ENCODE results near the gene ELP6. TPM values are rescaled to one million over a fixed set of nuclear protein-coding genes. Genes with fewer than 3 reads are reported as not detected.
"Not testable (repeated sequence)": the region's sequence is repeated elsewhere in the genome, so short reads cannot be mapped to it uniquely, and the experiment has no call there.

Gene ELP6
- total and polyA plus RNA-seq, 8 donors, result 7.4 to 25.6 (median 11.2) TPM

DNA sequence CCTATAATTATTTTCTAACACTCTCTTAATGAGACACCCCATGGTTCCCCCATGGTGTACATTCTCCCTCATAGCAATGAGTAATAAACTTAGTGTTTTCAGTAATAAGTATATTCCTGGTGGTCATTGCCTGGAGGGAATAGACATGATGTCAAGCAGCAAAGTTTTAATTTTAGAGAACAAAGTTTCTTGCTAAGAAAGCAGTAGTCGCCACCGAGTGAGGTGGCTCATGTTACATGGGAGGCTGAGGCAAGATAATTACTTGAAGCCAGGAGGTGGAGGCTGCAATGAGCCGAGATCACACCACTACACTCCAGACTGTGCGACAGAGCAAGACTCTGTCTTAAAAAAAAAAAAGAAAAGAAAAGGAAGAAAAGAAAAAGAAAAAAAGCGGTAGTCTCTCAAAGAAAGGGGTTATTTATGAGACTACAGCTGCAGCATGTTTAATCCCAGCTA is 2.4 kb upstream of the ELP6 start:
- no peak for FAIRE-seq
- no peak overlapping the region for H3K27ac ChIP-seq
- 56 to 58% methylated on average over 5 of the region's 5 CpGs for WGBS, 2 donors

DNA sequence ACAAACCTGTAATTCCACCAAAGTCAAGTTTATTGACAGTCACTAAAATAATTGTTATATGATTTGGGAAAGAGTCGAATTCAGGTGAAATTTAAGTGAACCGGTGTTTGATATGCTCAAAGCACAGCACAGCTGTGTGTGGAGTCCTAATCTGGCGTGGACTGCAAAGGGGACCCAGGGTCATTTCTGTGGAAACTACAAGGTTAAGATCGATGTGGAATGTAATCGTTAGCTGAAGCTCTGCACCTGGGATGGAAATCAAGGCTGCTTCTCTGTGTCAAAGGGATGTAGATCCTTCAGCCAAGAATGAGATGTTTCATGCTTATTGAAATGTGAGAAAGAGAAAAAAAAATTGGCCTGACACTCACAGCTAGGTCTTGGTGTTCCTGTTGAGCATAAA is 1.6 kb upstream of the ELP6 start:
- Histone ChIP-seq H3K27ac (peak overlapping the region in 2 of 4 donors; percentile 85 to 90), H3K4me1 (peaks cover 0 to 14% (median 6%) of the 10 kb centered on the region in 3 donors), H3K27me3 (no peaks in the 10 kb centered on the region), H3K9me3 (no peaks in the 10 kb centered on the region), H3K36me3 (no peaks in the 10 kb centered on the region), H3K4me3 (no peak overlapping the region)
- ATAC-seq, result no peak
- TF ChIP-seq, protein P1, sequence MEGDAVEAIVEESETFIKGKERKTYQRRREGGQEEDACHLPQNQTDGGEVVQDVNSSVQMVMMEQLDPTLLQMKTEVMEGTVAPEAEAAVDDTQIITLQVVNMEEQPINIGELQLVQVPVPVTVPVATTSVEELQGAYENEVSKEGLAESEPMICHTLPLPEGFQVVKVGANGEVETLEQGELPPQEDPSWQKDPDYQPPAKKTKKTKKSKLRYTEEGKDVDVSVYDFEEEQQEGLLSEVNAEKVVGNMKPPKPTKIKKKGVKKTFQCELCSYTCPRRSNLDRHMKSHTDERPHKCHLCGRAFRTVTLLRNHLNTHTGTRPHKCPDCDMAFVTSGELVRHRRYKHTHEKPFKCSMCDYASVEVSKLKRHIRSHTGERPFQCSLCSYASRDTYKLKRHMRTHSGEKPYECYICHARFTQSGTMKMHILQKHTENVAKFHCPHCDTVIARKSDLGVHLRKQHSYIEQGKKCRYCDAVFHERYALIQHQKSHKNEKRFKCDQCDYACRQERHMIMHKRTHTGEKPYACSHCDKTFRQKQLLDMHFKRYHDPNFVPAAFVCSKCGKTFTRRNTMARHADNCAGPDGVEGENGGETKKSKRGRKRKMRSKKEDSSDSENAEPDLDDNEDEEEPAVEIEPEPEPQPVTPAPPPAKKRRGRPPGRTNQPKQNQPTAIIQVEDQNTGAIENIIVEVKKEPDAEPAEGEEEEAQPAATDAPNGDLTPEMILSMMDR (IDR thresholded peaks at IDR 0.05), result no peak
- DNase-seq, result peak in 2 of 6 donors; percentile 22 to 31
- FAIRE-seq, result no peak
- WGBS, 2 donors, result 9 to 13% methylated on average over 5 of the region's 5 CpGs
- intact Hi-C loops (cut with DNase I), result no loop called here

More for the DNA sequence above, 2.4 kb upstream of the ELP6 start:
- Histone ChIP-seq H3K9me3 (no peaks in the 10 kb centered on the region), H3K27me3 (no peaks in the 10 kb centered on the region), H3K36me3 (no peaks in the 10 kb centered on the region), H3K4me1 (peaks cover 0 to 14% (median 6%) of the 10 kb centered on the region in 3 donors), H3K4me3 (no peak overlapping the region)
- TF ChIP-seq, protein P1 (IDR thresholded peaks at IDR 0.05), result no peak
- intact Hi-C loops (cut with DNase I), result no loop called here
- no peak for ATAC-seq
- DNase-seq, result no peak

DNA sequence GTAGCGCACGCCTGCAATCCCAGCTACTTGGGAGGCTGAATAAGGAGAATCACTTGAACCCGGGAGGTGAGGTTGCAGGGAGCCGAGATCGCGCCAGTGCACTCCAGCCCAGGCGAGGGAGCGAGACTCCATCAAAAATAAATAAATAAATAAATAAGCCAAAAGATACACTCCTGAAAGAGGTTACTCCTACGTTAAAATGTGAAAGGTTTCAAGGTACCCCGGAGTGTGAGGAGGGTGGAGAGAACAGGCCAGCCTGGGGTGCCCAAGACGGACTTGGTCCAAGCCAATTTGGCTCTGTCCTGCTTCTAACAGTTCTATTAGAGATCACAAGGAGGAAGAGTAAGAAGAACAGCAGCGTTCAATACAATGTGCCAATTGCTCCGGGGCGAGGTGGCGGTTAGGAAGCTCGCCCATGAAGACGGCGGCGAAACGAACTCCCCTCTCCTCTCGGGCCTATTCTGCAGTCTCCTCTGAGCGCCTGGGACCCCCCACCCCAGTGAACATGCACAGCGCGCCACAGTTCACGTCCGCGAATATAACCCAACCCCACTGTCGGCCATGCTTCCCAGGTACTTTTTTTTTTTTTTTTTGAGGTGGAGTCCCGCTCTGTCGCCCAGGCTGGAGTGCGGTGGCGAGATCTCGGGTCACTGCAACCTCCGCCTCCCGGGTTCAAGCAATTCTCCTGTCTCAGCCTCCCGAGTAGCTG is 942 bp downstream of the ELP6 start:
- Histone ChIP-seq H3K4me3 (peak overlapping the region; percentile 49 to 86 (median 60)), H3K27ac (peak overlapping the region; percentile 70 to 90 (median 86)), H3K4me1 (peaks cover 0 to 14% (median 6%) of the 10 kb centered on the region in 3 donors), H3K9me3 (no peaks in the 10 kb centered on the region), H3K27me3 (no peaks in the 10 kb centered on the region), H3K36me3 (no peaks in the 10 kb centered on the region)
- 16 to 18% methylated on average over 36 of the region's 36 CpGs for WGBS, 2 donors
- intact Hi-C loops (cut with DNase I), result no loop called here
- ATAC-seq, result peak; percentile 9 to 25 (median 21)
- peak; percentile 23 to 60 (median 40) for DNase-seq
- no peak for FAIRE-seq
- TF ChIP-seq, protein P1 (IDR thresholded peaks at IDR 0.05), result no peak

DNA sequence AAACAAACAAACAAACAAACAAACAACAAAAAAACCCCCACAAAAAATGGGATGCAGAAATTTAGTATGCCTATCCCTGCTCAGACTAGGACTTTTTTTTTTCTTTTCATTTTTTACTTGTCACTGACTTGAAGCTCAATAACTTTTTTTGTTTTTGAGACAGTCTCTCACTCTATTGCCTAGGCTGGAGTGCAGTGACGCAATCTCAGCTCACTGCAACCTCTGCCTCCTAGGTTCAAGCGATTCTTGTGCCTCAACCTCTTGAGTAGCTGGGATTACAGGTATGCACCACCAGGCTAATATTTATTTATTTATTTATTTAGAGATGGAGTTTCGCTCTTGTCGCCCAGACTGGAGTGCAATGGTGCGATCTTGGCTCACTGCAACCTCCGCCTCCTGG is 8.2 kb downstream of the ELP6 start:
- H3K4me1 ChIP-seq; H3K27me3 ChIP-seq; H3K4me3 ChIP-seq; DNase-seq; intact Hi-C loops (cut with DNase I); ATAC-seq; FAIRE-seq; H3K9me3 ChIP-seq; H3K27ac ChIP-seq: not testable (repeated sequence)
- H3K36me3 ChIP-seq, result peaks cover 0 to 17% (median 8%) of the 10 kb centered on the region in 3 donors
- 99% methylated on average over 6 of the region's 6 CpGs for WGBS, 2 donors

DNA sequence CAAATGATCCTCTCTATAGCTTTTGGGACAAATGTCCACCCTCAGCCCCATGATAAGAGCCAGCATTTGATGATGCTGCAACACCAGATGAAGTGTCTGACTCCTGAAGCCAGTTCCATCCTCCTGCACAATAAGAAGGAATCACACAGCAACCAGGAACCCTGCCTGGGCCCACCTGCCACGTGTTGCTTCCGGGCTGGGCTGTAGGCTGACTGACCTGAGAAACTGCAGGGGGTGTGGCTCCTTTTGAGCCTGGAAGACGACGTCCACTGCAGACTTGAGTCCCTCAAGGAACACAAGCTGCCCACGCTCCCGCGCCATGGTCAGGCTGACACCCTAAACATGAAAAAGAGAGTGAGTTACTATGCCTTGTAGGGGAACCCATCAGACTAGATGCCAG is 9.4 kb downstream of the ELP6 start:
- H3K27ac ChIP-seq, result no peak overlapping the region
- TF ChIP-seq, protein P1 (IDR thresholded peaks at IDR 0.05), result no peak
- H3K4me3 ChIP-seq, result no peak overlapping the region
- ATAC-seq (no peak), FAIRE-seq (no peak), DNase-seq (no peak)
- H3K4me1 ChIP-seq, result no peaks in the 10 kb centered on the region
- intact Hi-C loops (cut with DNase I), result no loop called here
- peaks cover 0 to 17% (median 8%) of the 10 kb centered on the region in 3 donors for H3K36me3 ChIP-seq
- no peaks in the 10 kb centered on the region for H3K27me3 ChIP-seq
- WGBS, 2 donors, result 82 to 85% methylated on average over 7 of the region's 7 CpGs
- H3K9me3 ChIP-seq, result no peaks in the 10 kb centered on the region

Measured in pancreas (tissue), 10 donors.